ENCODE measurements around the gene ENAH.

The ENAH gene

GRCh38 chr1:225601902-225602589 is 50.9 kb downstream of the ENAH start:
- no peak overlapping the region for H3K4me3 ChIP-seq (ENCODE audit: low read length)
- DNase-seq (ENCODE audit: low read depth), result no peak
- TF ChIP-seq, protein P1, sequence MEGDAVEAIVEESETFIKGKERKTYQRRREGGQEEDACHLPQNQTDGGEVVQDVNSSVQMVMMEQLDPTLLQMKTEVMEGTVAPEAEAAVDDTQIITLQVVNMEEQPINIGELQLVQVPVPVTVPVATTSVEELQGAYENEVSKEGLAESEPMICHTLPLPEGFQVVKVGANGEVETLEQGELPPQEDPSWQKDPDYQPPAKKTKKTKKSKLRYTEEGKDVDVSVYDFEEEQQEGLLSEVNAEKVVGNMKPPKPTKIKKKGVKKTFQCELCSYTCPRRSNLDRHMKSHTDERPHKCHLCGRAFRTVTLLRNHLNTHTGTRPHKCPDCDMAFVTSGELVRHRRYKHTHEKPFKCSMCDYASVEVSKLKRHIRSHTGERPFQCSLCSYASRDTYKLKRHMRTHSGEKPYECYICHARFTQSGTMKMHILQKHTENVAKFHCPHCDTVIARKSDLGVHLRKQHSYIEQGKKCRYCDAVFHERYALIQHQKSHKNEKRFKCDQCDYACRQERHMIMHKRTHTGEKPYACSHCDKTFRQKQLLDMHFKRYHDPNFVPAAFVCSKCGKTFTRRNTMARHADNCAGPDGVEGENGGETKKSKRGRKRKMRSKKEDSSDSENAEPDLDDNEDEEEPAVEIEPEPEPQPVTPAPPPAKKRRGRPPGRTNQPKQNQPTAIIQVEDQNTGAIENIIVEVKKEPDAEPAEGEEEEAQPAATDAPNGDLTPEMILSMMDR (conservative IDR thresholded peaks at IDR 0.05; ENCODE audit: low read depth, low read length), result no peak

DNA sequence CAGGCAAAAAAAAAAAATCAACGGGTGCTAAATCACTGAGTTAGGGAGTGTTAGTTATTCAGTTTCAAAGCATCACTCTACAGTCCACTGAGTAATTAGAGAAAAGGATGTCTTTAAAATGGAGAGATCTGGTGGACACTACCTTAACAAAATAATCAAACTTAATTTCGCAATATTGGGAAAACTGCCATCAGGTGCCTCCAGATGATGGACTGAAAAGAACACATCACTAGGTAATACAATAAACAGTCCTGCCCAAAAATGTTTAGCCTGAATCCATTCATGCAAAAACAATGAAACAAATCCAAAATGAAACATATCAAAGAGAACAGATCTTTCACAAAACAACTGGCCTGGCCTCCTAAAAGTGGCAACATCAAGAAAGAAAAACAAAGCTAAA is 54.1 kb downstream of the ENAH start:
- TF ChIP-seq, protein P1 (conservative IDR thresholded peaks at IDR 0.05; ENCODE audit: low read depth, low read length), result no peak
- H3K4me3 ChIP-seq (ENCODE audit: low read length), result no peak overlapping the region
- no peak for DNase-seq (ENCODE audit: low read depth)

DNA sequence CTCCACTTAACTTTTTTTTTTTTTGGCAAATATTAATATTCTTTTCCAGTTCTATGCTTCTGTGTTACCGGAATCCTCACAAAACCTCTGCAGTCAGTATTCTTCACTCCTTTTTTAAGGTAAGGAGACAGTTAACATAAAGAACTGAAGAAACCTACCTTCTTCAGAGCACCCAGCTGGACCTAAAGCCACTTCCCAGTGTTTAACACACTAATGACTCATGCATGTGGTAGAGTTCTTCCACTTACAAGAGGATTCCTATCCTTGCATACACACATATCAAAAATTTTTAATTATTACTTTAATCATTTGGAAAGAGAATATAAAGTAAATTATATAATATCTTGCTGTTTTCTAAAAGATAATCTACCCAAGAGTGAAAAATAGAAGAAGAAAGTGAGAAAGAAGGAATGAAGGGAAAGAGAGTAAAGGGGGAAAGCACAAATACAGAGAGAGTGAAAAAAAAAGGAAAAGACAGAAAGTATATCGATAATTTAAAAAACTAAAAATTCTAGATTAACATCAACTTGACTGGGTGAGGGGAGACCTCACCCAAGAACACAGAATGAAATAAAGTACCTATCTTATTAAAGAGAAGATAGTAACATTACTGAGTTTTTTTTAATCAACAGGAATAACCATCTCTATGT is 54.9 kb downstream of the ENAH start:
- H3K4me3 ChIP-seq (ENCODE audit: low read length), result no peak overlapping the region
- no peak for DNase-seq (ENCODE audit: low read depth)
- TF ChIP-seq, protein P1 (conservative IDR thresholded peaks at IDR 0.05; ENCODE audit: low read depth, low read length), result no peak

DNA sequence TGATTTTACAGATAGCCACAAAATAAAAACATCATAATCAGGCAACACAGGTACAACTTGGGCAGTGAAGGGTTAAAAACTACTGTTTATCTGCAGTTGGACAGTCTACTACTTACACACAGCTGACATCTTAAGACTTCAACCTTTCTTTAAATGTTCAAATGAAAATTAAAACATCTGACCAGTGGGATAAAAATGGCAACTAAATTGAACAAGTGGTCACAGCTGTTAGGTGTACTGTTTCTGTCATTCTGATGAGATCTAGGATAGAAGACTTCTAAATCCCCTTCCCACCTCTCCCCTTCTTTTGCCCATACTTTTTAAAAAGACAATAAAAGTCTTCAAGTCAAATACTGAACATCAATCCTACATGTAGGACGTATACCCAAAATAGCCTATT is 56.2 kb downstream of the ENAH start:
- TF ChIP-seq, protein P1 (conservative IDR thresholded peaks at IDR 0.05; ENCODE audit: low read depth, low read length), result no peak
- DNase-seq (ENCODE audit: low read depth), result no peak
- no peak overlapping the region for H3K4me3 ChIP-seq (ENCODE audit: low read length)

- TF ChIP-seq, protein P1 (conservative IDR thresholded peaks at IDR 0.05; ENCODE audit: low read depth, low read length), result no peak
- H3K4me3 ChIP-seq (ENCODE audit: low read length), result no peak overlapping the region
- no peak for DNase-seq (ENCODE audit: low read depth)
Observed at GRCh38 chr1:225595974-225596551, 56.9 kb downstream of the ENAH start.

DNA sequence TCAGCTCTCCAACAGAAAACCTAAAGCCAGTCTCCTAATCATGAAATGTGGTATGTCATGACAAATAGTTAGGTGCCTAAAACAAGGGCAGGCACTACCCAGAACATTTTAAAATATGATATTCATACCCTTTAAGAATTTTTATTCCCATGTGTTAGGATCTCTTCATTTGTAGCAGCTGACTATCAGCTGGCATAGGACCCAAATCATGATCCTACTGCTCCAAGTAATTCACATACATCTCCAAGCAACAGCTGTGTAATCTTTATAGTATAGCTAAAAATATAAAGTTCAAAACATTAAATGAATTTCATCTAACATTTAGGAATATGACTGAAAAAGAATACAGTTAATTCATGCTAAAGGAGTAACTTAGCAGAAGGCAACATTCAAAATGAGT is 57.5 kb downstream of the ENAH start:
- TF ChIP-seq, protein P1 (conservative IDR thresholded peaks at IDR 0.05; ENCODE audit: low read depth, low read length), result no peak
- H3K4me3 ChIP-seq (ENCODE audit: low read length), result no peak overlapping the region

GRCh38 chr1:225593414-225593813 is 59.5 kb downstream of the ENAH start:
- no peak for DNase-seq (ENCODE audit: low read depth)
- TF ChIP-seq, protein P1 (conservative IDR thresholded peaks at IDR 0.05; ENCODE audit: low read depth, low read length), result no peak
- H3K4me3 ChIP-seq (ENCODE audit: low read length), result no peak overlapping the region

More for the DNA sequence above, 57.5 kb downstream of the ENAH start:
- DNase-seq (ENCODE audit: low read depth), result no peak
